GM10266 (cell line): ENCODE measurements around the gene STYK1.

ENCODE experiments used
- DNase-seq: peaks from one replicate; pipeline ENCODE4 v3.0.0; 2012; ENCODE audit errors: extremely low spot score
- CTCF ChIP-seq: IDR thresholded peaks from 2 replicates; pipeline ENCODE4 v1.5.1; 2012; ENCODE audit warnings: mild to moderate bottlenecking, low read depth; ENCODE audit not compliant: control insufficient read depth, insufficient read depth; ENCODE audit errors: missing control alignments

STYK1 gene

GRCh38 chr12:10718279-10718821 is 44.5 kb upstream of the STYK1 start:
- no peak for DNase-seq
- TF ChIP-seq CTCF, result no peak

GRCh38 chr12:10717410-10717809 is 43.6 kb upstream of the STYK1 start:
- no peak for TF ChIP-seq CTCF
- no peak for DNase-seq

- no peak for TF ChIP-seq CTCF
- no peak for DNase-seq
These were observed 43.0 kb upstream of the STYK1 start for GRCh38 chr12:10716704-10717315.

GRCh38 chr12:10716277-10716676 is 42.4 kb upstream of the STYK1 start:
- TF ChIP-seq CTCF, result no peak
- DNase-seq, result no peak

GRCh38 chr12:10715491-10715890 is 41.6 kb upstream of the STYK1 start:
- no peak for DNase-seq
- TF ChIP-seq CTCF, result no peak

GRCh38 chr12:10709808-10710207 is 36.0 kb upstream of the STYK1 start:
- no peak for TF ChIP-seq CTCF
- no peak for DNase-seq

- no peak for DNase-seq
- TF ChIP-seq CTCF, result no peak
These were observed 35.0 kb upstream of the STYK1 start for GRCh38 chr12:10708862-10709261.
